GM10248 (cell line): ENCODE results near the gene RNF148.
"Not testable (repeated sequence)": the region's sequence is repeated elsewhere in the genome, so short reads cannot be mapped to it uniquely, and the experiment has no call there.

Source experiments
- CTCF ChIA-PET: fragments of 300-600 bp; sonication (Branson Sonifier 250); formaldehyde crosslinking; extraction: SDS; loops from one replicate; lab custom pipeline; 2021; ENCODE audit warnings: antibody characterized with exemption; lab: Yijun Ruan, JAX
- POLR2A ChIA-PET: fragments of 350-650 bp; sonication (Branson Sonifier 250); formaldehyde crosslinking; extraction: SDS; loops from one replicate; lab custom pipeline; 2020; ENCODE audit warnings: antibody characterized with exemption; lab: Yijun Ruan, JAX
- DNase-seq: peaks from one replicate; pipeline ENCODE4 v3.0.0; 2012; ENCODE audit errors: extremely low spot score
- CTCF ChIP-seq: IDR thresholded peaks from 2 replicates; pipeline ENCODE4 v1.5.1; 2012; ENCODE audit warnings: mild to moderate bottlenecking, low read depth; ENCODE audit errors: extremely low read depth, missing control alignments, control extremely low read depth

Gene RNF148

GRCh38 chr7:122686360-122686878 is 16.3 kb downstream of the RNF148 start:
- TF ChIP-seq CTCF, result no peak
- ChIA-PET CTCF (interaction anchor here (0.7 to 1.0 kb wide), 2 partner anchors 16 to 42 kb away, joined by 3 read pairs; no protein-coding TSS in a partner anchor), POLR2A (no interaction called here)
- DNase-seq, result no peak

DNA sequence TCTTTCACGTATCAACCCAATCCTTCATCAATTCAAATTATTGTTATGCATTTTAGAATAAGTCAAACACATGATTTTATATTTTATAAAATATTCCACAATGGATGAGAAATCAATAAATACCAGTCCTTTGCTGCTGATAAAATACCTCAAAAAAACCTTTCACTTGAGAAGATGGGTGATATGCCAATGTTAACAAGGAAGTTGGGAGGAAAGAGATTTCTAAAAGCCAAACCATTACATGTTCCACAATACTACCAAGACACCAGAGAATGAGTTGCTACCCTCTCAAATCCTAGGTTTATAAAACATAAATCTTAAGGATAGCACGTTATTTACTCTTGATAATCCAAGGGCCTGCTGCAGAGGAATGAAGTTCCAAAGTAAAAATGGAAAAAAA is 18.2 kb downstream of the RNF148 start:
- TF ChIP-seq CTCF, result no peak
- ChIA-PET POLR2A (no interaction called here), CTCF (no interaction called here)
- DNase-seq, result no peak

DNA sequence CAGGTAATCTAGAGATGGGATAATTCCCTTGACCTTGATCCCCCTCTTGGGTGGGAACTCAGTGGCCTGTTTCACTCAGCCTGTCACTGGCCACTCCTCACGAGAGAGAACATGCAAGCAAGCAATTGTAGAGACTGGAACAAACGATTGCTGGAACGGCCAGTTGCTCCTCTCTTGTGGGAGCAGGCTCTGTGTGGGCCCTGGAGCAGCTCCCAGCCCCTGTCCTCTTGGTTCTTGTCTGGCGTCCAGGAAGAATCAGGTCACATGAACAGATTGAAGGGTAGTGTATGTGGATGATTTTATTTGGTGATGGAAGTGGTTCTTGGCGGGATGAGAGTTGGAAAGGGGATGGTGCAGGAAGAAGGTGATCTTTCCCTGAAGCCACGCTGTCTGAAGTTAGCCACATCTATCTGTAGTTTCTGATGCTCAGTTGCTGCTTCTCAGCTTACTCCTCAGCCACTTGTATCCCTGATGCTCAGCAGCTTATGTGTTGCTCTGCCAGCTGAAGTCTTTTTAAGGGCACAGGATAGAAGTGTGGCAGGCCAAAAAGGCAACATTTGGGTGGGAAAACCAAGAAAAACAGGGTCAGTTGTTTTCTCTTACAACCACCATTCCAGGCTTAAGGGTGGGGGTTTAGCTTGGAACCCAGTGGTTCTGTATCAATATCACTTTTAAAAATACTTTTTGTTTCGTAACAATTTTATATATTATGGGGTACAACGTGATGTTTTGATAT is 19.7 kb downstream of the RNF148 start:
- POLR2A ChIA-PET, result no interaction called here
- DNase-seq, result no peak
- CTCF ChIA-PET, result no interaction called here
- TF ChIP-seq CTCF, result no peak

DNA sequence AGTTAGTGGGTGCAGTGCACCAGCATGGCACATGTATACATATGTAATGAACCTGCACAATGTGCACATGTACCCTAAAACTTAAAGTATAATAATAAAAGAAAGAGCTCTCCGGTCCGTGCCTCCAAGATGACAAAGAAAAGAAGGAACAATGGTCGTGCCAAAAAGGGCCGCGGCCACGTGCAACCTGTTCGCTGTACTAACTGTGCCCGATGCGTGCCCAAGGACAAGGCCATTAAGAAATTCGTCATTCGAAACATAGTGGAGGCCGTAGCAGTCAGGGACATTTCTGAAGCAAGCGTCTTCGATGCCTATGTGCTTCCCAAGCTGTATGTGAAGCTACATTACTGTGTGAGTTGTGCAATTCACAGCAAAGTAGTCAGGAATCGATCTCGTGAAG is 21.5 kb downstream of the RNF148 start:
- CTCF ChIA-PET, POLR2A ChIA-PET: not testable (repeated sequence)

GRCh38 chr7:122679813-122680212 is 22.9 kb downstream of the RNF148 start:
- ChIA-PET POLR2A (no interaction called here), CTCF (no interaction called here)
- DNase-seq, result no peak
- no peak for TF ChIP-seq CTCF

More for the DNA sequence above, 21.5 kb downstream of the RNF148 start:
- not testable (repeated sequence) for DNase-seq

GRCh38 chr7:122679269-122679709 is 23.4 kb downstream of the RNF148 start:
- DNase-seq, CTCF ChIA-PET, POLR2A ChIA-PET: not testable (repeated sequence)

GRCh38 chr7:122677149-122677548 is 25.6 kb downstream of the RNF148 start:
- no peak for TF ChIP-seq CTCF
- ChIA-PET POLR2A (no interaction called here), CTCF (interaction anchor here (0.7 to 1.0 kb wide), 2 partner anchors 13 to 79 kb away, joined by 3 to 4 read pairs; no protein-coding TSS in a partner anchor)
- no peak for DNase-seq

- ChIA-PET CTCF (interaction anchor here (0.7 to 1.0 kb wide), 2 partner anchors 12 to 79 kb away, joined by 3 to 4 read pairs; no protein-coding TSS in a partner anchor), POLR2A (no interaction called here)
Measured at GRCh38 chr7:122676466-122676865, 26.3 kb downstream of the RNF148 start.

More at GRCh38 chr7:122676466-122676865, 26.3 kb downstream of the RNF148 start:
- TF ChIP-seq CTCF, result no peak
- DNase-seq, result no peak
